Endothelial cell (in vitro differentiated cells): ENCODE data around the gene MTPN. TPM values are rescaled to one million over a fixed set of nuclear protein-coding genes. Genes with fewer than 3 reads are reported as not detected.

Experiments
- DNase-seq: peaks from one replicate; pipeline ENCODE4 v3.0.0; 2021; ENCODE audit warnings: low spot score
- H3K27ac Mint-ChIP-seq: one replicate; pipeline ENCODE4 v1.8.0; 2021; ENCODE audit warnings: mixed read lengths, inconsistent platforms; ENCODE audit not compliant: unreplicated experiment
- H3K27me3 Mint-ChIP-seq: one replicate; pipeline ENCODE4 v1.8.0; 2021; ENCODE audit warnings: mild to moderate bottlenecking, moderate library complexity, mixed read lengths, inconsistent platforms; ENCODE audit not compliant: unreplicated experiment
- H3K36me3 Mint-ChIP-seq: one replicate; pipeline ENCODE4 v1.8.0; 2021; ENCODE audit warnings: mild to moderate bottlenecking, low read depth, mixed read lengths, inconsistent platforms; ENCODE audit not compliant: unreplicated experiment
- H3K4me1 Mint-ChIP-seq: one replicate; pipeline ENCODE4 v1.8.0; 2021; ENCODE audit warnings: mild to moderate bottlenecking, mixed read lengths, inconsistent platforms; ENCODE audit not compliant: unreplicated experiment
- H3K4me3 Mint-ChIP-seq: one replicate; pipeline ENCODE4 v1.8.0; 2021; ENCODE audit warnings: mild to moderate bottlenecking, mixed read lengths, inconsistent platforms; ENCODE audit not compliant: unreplicated experiment
- H3K9me3 Mint-ChIP-seq: one replicate; pipeline ENCODE4 v1.8.0; 2021; ENCODE audit warnings: mixed read lengths, inconsistent platforms; ENCODE audit not compliant: unreplicated experiment
- total RNA-seq: library from RNA; stranded (reverse); fragmentation: NEBNext Ultra II Directional; extraction: Animal tissue kit (Norgen Biotek cat#: 25700); gene quantifications from one replicate; pipeline ENCODE4 v1.2.1, GENCODE V29; 2021; ENCODE audit not compliant: unreplicated experiment
- TF ChIP-seq, protein P1 (sequence below): fragments of 200-600 bp; sonication (generic); IDR thresholded peaks from one replicate; pipeline ENCODE4 v1.5.0; 2021; ENCODE audit warnings: antibody characterized with exemption; ENCODE audit not compliant: unreplicated experiment

MTPN gene
- total RNA-seq, 1 donor from 2014 or later = 183 TPM

DNA sequence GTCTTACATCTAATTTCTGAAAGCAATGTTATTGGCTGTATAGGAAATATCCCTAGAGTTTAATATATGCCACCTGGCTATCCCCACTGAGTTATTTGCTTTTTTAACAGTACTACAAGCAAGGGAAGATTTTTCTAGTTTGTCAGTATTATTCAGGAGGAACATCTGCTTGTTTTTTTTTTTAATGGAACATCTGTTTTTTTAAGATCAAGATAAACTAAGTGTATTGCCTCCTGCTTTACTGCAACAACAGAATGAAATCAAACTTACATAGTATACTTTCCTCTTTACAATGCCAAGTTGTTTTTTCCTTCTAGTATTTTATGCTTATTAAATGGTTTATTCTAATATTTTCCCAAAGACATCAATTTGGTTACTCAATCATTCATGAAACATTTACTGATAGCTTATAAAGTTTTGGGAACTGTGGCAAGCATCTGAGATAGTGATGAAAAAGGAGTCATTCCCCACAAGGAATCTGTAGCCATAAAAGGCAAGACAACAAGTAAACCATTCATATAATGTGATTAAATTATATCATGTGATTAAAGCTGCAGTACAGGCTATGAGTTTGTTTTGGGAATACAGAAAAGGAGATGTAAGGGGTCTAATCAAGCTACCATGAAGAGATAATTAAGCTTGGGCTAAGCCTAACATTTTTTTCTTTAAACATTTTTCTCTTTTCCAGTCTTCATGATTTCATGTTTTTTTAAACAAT lies 17.4 kb downstream of the MTPN start:
- H3K36me3 Mint-ChIP-seq = peaks cover 3% of the 10 kb centered on the region
- H3K27ac Mint-ChIP-seq = no peak overlapping the region
- H3K27me3 Mint-ChIP-seq = peaks cover 1% of the 10 kb centered on the region

DNA sequence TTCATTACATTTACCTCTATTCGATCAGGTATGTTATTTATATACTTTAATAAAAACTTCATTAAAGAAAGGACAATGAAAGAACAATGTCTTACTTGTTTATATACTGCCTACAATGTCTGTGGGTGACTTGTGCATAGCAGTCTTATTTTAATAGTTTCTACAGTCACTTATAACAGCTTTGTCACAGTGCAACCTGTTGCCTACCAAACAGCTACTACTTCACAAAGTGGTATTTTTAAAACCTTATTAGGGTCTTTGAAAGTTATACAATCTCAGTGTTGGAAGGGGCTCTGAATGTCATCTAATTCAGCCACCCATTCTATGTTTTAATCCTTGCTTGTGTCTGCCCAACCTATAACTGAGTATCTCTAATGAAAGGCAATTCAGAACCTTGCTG lies 19.0 kb downstream of the MTPN start:
- Mint-ChIP-seq H3K4me3 (no peak overlapping the region), H3K27ac (no peak overlapping the region), H3K4me1 (peaks cover 8% of the 10 kb centered on the region), H3K36me3 (peaks cover 3% of the 10 kb centered on the region), H3K9me3 (no peaks in the 10 kb centered on the region), H3K27me3 (peaks cover 1% of the 10 kb centered on the region)
- no peak for DNase-seq
- TF ChIP-seq, protein P1, sequence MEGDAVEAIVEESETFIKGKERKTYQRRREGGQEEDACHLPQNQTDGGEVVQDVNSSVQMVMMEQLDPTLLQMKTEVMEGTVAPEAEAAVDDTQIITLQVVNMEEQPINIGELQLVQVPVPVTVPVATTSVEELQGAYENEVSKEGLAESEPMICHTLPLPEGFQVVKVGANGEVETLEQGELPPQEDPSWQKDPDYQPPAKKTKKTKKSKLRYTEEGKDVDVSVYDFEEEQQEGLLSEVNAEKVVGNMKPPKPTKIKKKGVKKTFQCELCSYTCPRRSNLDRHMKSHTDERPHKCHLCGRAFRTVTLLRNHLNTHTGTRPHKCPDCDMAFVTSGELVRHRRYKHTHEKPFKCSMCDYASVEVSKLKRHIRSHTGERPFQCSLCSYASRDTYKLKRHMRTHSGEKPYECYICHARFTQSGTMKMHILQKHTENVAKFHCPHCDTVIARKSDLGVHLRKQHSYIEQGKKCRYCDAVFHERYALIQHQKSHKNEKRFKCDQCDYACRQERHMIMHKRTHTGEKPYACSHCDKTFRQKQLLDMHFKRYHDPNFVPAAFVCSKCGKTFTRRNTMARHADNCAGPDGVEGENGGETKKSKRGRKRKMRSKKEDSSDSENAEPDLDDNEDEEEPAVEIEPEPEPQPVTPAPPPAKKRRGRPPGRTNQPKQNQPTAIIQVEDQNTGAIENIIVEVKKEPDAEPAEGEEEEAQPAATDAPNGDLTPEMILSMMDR = no peak

More for the DNA sequence above, 17.4 kb downstream of the MTPN start:
- TF ChIP-seq, protein P1 = no peak
- no peak for DNase-seq
- Mint-ChIP-seq H3K4me1 (peaks cover 10% of the 10 kb centered on the region), H3K9me3 (no peaks in the 10 kb centered on the region), H3K4me3 (no peak overlapping the region)

DNA sequence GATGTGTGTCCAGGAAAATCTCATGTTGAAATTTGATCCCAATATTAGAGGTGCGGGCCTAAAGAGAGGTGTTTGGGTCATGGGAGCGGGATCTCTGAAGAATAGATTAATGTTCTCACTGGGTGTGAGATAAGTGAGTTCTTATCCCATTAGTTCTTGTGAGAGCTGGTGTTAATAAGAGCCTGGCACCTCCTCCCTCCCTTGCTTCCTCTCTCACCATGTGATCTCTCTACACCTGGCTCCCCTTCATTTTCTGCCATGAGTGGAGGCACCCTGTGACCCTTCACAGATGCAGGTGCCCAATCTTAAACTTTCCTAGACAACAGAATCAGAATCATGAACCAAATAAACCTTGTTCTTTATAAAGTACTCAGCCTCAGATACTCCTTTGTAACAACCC lies 19.5 kb downstream of the MTPN start:
- Mint-ChIP-seq H3K4me3 (no peak overlapping the region), H3K36me3 (peaks cover 3% of the 10 kb centered on the region), H3K9me3 (no peaks in the 10 kb centered on the region), H3K4me1 (peaks cover 6% of the 10 kb centered on the region), H3K27ac (no peak overlapping the region), H3K27me3 (peaks cover 2% of the 10 kb centered on the region)
- TF ChIP-seq, protein P1 = no peak
- no peak for DNase-seq

GRCh38 chr7:135956393-135956792 lies 20.8 kb downstream of the MTPN start:
- H3K4me1 Mint-ChIP-seq = peaks cover 8% of the 10 kb centered on the region
- TF ChIP-seq, protein P1 = no peak
- peaks cover 2% of the 10 kb centered on the region for H3K27me3 Mint-ChIP-seq
- H3K27ac Mint-ChIP-seq = no peak overlapping the region
- no peaks in the 10 kb centered on the region for H3K9me3 Mint-ChIP-seq
- no peak overlapping the region for H3K4me3 Mint-ChIP-seq
- no peak for DNase-seq
- H3K36me3 Mint-ChIP-seq = peaks cover 3% of the 10 kb centered on the region

GRCh38 chr7:135950972-135951371 lies 26.2 kb downstream of the MTPN start:
- Mint-ChIP-seq H3K4me3 (no peak overlapping the region), H3K4me1 (peaks cover 12% of the 10 kb centered on the region), H3K27me3 (peaks cover 2% of the 10 kb centered on the region), H3K36me3 (peaks cover 10% of the 10 kb centered on the region), H3K9me3 (no peaks in the 10 kb centered on the region), H3K27ac (no peak overlapping the region)
- TF ChIP-seq, protein P1 = no peak
- no peak for DNase-seq
